Uterus (tissue), 4 donors: Measurements from ENCODE around the gene ADAMTS17. TPM values are rescaled to one million over a fixed set of nuclear protein-coding genes. Genes with fewer than 3 reads are reported as not detected.

ENCODE experiments used
- DNase-seq, 2 donors: peaks; one replicate each; pipeline ENCODE4 v3.0.0-alpha.2; 2019 to 2020
- H3K27ac ChIP-seq, 2 donors: fragments of 200-600 bp; sonication (generic); 1 replicate in 1 of 2; 2 replicates in 1 of 2; pipeline ENCODE4 v1.5.1; 2016 to 2018
- H3K27me3 ChIP-seq, 2 donors: fragments of 200-600 bp; sonication (generic); one replicate each; pipeline ENCODE4 v1.5.1; 2018 to 2019; ENCODE audit warnings: control low read depth in 1 of 2
- H3K36me3 ChIP-seq, 2 donors: fragments of 200-600 bp; sonication (generic); one replicate each; pipeline ENCODE4 v1.5.1; 2019; ENCODE audit warnings: control low read depth in 1 of 2
- H3K4me1 ChIP-seq, 2 donors: fragments of 200-600 bp; sonication (generic); one replicate each; pipeline ENCODE4 v1.5.1; 2018 to 2019; ENCODE audit warnings: control low read depth in 1 of 2
- H3K4me3 ChIP-seq, 2 donors: fragments of 200-600 bp; sonication (generic); 1 replicate in 1 of 2; 2 replicates in 1 of 2; pipeline ENCODE4 v1.5.1; 2018 to 2019; ENCODE audit warnings: mild to moderate bottlenecking in 1 of 2
- H3K9me3 ChIP-seq, 2 donors: fragments of 200-600 bp; sonication (generic); one replicate each; pipeline ENCODE4 v1.5.1; 2019; ENCODE audit warnings: control low read depth in 1 of 2
- POLR2A ChIP-seq, 2 donors: fragments of 450-650 bp; IDR thresholded peaks; one replicate each; pipeline ENCODE4 v1.6.1; 2016; ENCODE audit warnings: antibody characterized with exemption in 2 of 2, mild to moderate bottlenecking in 1 of 2, moderate library complexity in 1 of 2
- intact Hi-C: fragments of 100-400 bp; cut with DNase I; formaldehyde crosslinking; loops from one replicate; pipeline ENCODE4 v1.15.1; 2023; ENCODE audit warnings: low total_unique reads
- total RNA-seq, 4 donors: library from RNA; depleted of rRNA in 3 of 4; stranded (reverse); fragments of >200 nt in 3 of 4; gene quantifications; one replicate each; pipeline versions ENCODE4 v1.1.0 to v1.2.4, GENCODE V29; 2014 to 2023
- TF ChIP-seq, protein P1 (sequence below), 4 experiments: fragments of 200-600 bp in 2 of 4; fragments of 450-650 bp in 2 of 4; sonication (generic) in 2 of 4; IDR thresholded peaks; one replicate each; pipeline ENCODE4 v1.5.1; 2016 to 2019; ENCODE audit warnings: antibody characterized with exemption in 4 of 4, mild to moderate bottlenecking in 2 of 4, moderate library complexity in 1 of 4
- donor health status: DM: yes; HTN: yes; CAD: no.

ADAMTS17 gene
- total RNA-seq, 4 donors from 2014 or later = 3.1 to 17.1 (median 8.1) TPM; not detected in 1

DNA sequence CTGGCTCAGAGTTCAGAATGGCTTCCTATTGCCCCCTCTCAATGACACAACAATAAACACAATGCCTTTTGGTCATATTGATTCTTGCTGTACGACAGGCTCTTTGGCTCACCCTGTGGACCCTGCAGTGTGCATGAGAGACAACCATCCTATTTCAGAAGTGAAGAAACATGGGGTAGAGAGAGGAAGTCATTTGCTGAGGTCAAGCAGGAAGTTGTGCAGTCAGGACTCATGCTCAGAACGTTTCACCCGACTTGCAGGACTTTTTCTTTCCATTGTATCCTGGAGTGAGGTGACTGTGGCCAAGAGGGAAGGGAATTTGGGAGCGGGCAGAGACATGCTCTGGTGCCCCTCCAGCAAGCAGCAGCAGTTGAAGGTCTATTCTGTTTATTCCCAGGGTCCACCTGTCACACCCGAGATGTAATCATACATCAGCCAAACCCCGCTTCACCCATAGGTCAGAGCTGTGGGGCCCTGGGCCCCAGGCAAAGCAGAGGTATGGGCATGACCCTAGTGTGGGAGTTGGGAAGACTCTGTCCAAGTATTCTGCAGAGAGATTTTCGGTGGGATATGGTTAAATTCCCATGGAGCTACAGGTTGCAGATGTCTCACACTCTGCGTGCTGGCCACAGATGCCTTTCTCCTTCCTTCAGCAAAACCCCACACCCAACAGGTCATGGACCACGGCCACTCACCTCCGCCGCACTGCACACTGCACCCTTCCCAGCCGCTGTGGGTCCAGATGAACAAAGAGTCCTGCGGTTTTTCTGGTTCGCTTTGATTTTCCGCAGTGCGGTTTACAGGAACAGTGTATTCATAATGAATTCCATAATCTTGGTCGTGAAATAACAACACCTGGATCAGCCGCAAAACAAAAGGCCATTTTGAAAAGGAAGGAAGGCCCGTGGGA is 290.6 kb downstream of the ADAMTS17 start:
- intact Hi-C loops = no loop called here
- TF ChIP-seq POLR2A (IDR thresholded peaks at IDR 0.05) = no peak
- TF ChIP-seq, protein P1, sequence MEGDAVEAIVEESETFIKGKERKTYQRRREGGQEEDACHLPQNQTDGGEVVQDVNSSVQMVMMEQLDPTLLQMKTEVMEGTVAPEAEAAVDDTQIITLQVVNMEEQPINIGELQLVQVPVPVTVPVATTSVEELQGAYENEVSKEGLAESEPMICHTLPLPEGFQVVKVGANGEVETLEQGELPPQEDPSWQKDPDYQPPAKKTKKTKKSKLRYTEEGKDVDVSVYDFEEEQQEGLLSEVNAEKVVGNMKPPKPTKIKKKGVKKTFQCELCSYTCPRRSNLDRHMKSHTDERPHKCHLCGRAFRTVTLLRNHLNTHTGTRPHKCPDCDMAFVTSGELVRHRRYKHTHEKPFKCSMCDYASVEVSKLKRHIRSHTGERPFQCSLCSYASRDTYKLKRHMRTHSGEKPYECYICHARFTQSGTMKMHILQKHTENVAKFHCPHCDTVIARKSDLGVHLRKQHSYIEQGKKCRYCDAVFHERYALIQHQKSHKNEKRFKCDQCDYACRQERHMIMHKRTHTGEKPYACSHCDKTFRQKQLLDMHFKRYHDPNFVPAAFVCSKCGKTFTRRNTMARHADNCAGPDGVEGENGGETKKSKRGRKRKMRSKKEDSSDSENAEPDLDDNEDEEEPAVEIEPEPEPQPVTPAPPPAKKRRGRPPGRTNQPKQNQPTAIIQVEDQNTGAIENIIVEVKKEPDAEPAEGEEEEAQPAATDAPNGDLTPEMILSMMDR (IDR thresholded peaks at IDR 0.05) = no peak
- Histone ChIP-seq H3K27me3 (no peaks in the 10 kb centered on the region), H3K9me3 (no peaks in the 10 kb centered on the region), H3K4me1 (no peaks in the 10 kb centered on the region), H3K36me3 (no peaks in the 10 kb centered on the region), H3K27ac (no peak overlapping the region), H3K4me3 (no peak overlapping the region)
- no peak for DNase-seq

DNA sequence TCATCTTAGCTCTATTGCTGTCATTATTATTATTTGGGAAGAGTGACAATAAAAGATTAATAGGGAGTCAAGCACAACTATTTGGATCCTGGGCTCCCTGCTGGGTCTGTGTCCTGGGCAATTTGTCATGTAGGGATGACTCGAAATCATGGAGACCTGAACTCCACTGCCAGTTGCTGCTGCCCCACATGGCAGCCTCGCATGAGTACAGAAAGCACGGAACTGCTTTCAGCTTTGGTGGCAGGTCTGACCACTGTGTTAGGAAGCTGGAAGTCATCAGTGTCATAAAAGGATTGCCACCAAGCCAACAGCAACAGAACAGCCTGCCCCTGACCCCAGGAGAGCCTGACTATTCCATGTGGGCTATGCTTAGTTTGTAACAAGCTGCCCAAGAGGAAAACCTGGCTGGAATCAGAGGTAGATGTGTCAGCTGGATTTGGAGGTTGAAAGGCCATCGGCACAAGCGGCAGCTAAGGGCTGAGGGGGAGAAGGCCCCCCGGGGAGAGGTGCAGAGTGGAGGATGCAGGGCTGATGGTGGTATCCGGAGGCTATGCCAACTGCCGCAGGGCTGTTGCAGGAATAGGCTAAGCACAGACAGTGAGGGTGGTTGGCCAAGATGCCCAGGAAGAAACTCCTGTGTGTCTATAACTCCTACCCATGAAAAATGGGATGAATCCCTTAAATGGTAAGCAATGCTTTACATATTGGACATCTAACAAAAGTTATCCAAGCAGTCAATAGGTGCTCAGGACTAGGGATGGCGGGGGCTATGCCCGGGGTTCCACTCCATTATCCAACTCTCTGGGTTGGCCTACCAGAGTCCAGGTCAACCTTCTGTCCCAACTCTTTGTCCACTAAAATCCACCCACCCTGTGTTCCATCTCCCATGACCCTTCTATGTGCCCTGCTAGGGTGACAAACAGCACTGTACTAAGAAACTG is 291.6 kb downstream of the ADAMTS17 start:
- Histone ChIP-seq H3K9me3 (no peaks in the 10 kb centered on the region), H3K27me3 (no peaks in the 10 kb centered on the region), H3K27ac (no peak overlapping the region), H3K4me3 (no peak overlapping the region), H3K36me3 (no peaks in the 10 kb centered on the region), H3K4me1 (no peaks in the 10 kb centered on the region)
- TF ChIP-seq POLR2A (IDR thresholded peaks at IDR 0.05) = no peak
- TF ChIP-seq, protein P1 (IDR thresholded peaks at IDR 0.05) = no peak
- intact Hi-C loops = no loop called here
- DNase-seq = no peak

DNA sequence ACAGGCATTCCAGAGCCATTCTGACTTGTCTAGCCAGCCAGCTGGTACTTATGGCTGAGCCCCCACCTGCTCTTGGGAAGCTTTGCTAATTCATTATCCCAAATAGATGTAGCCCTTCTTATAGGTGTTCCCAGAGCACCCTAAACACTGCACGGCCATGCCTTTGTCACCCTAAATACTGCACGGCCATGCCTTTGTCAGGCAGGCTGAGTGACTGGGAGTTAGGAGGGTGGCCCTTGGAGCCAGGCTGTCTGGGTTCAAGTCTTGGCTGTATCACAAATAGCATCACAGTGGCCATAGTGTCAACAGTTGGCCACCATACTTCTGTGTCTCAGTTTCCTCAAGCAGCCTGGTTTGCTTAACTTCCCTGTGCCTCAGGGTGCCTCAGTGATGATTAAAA is 292.3 kb downstream of the ADAMTS17 start:
- TF ChIP-seq POLR2A (IDR thresholded peaks at IDR 0.05) = no peak
- TF ChIP-seq, protein P1 (IDR thresholded peaks at IDR 0.05) = no peak
- Histone ChIP-seq H3K4me1 (no peaks in the 10 kb centered on the region), H3K36me3 (no peaks in the 10 kb centered on the region), H3K4me3 (no peak overlapping the region), H3K27me3 (no peaks in the 10 kb centered on the region), H3K9me3 (no peaks in the 10 kb centered on the region), H3K27ac (no peak overlapping the region)
- intact Hi-C loops = no loop called here
- no peak for DNase-seq

DNA sequence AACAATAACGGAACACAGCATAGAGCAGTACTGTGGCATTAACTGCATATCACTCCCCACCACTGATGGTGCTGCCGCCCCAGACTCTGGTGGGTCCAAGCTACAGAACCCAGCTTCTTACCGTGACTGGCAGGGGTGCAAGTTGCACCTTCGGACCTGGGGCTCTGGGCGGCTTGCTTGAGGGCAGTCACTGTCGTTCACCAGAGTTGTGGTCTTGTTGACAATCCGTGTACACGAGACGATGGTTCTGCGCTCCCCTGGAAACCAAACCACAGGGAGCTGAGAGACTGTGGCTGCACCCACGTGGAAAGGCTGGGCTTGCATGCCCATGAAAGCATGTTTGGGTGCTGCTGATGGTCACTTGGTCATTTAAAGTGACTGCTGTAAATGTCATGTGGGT is 293.0 kb downstream of the ADAMTS17 start:
- H3K9me3 ChIP-seq = no peaks in the 10 kb centered on the region
- TF ChIP-seq, protein P1 (IDR thresholded peaks at IDR 0.05) = no peak
- TF ChIP-seq POLR2A (IDR thresholded peaks at IDR 0.05) = no peak
- intact Hi-C loops = no loop called here
- no peaks in the 10 kb centered on the region for H3K4me1 ChIP-seq
- H3K27ac ChIP-seq = no peak overlapping the region
- no peaks in the 10 kb centered on the region for H3K27me3 ChIP-seq
- DNase-seq = no peak
- no peak overlapping the region for H3K4me3 ChIP-seq
- H3K36me3 ChIP-seq = no peaks in the 10 kb centered on the region
